ENCODE results near the gene RPS14.
"Not testable (repeated sequence)": the region's sequence is repeated elsewhere in the genome, so short reads cannot be mapped to it uniquely, and the experiment has no call there.

The RPS14 gene

DNA sequence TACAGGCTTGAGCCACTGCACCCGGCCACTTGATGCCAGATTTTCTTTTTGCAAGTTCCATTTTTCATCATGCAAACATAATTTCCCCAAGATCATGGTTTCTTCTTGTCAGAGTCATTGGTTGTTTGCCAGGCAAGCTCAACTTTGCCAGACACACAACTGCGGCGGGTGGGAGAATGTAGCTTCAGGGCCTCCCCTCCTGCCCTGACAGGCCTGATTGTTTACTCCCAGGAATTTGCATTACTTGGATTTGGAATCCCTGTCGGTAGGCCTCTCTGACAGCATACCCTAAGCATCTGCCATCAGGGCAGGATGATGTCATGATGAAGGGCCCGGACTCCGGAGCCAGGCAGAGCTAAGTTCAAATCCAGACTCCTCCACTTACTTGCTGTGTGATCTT is 15.1 kb downstream of the RPS14 start:
- TF ChIP-seq, protein P1, sequence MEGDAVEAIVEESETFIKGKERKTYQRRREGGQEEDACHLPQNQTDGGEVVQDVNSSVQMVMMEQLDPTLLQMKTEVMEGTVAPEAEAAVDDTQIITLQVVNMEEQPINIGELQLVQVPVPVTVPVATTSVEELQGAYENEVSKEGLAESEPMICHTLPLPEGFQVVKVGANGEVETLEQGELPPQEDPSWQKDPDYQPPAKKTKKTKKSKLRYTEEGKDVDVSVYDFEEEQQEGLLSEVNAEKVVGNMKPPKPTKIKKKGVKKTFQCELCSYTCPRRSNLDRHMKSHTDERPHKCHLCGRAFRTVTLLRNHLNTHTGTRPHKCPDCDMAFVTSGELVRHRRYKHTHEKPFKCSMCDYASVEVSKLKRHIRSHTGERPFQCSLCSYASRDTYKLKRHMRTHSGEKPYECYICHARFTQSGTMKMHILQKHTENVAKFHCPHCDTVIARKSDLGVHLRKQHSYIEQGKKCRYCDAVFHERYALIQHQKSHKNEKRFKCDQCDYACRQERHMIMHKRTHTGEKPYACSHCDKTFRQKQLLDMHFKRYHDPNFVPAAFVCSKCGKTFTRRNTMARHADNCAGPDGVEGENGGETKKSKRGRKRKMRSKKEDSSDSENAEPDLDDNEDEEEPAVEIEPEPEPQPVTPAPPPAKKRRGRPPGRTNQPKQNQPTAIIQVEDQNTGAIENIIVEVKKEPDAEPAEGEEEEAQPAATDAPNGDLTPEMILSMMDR (IDR thresholded peaks at IDR 0.05; ENCODE audit: control extremely low read depth, extremely low read depth, low read depth, missing control alignments) = no peak
- no peak for DNase-seq (ENCODE audit: extremely low spot score)
- ChIA-PET POLR2A (interaction anchor here (2.2 kb wide), 1 partner anchor 23 kb away, joined by 5 read pairs; no protein-coding TSS in a partner anchor), CTCF (interaction anchor here (1.6 to 16.0 kb wide), 4 partner anchors 15 to 33 kb away, joined by 4 to 222 read pairs (median 13); partner anchors contain the start of gene RPS14)

DNA sequence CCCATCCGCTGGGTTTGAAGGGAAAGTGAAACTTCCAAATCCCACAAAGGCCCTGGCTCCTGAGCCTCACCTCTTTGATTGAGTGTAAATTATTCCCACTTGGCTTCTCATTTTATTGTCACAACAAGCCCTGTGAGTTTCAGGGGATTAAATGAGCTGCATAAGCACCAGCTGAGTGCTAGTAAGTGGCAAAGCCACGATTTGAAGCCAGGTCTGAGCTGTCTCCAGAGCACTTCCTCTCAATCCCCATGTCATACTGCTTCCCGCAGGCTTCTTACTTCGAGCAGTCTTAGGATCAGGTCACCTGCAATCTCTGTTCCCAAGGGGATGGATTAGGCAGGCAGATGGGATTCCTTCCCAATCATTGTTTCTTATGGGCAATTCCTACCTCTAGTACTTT is 18.0 kb downstream of the RPS14 start:
- TF ChIP-seq, protein P1 (IDR thresholded peaks at IDR 0.05; ENCODE audit: control extremely low read depth, extremely low read depth, low read depth, missing control alignments) = no peak
- POLR2A ChIA-PET = no interaction called here
- CTCF ChIA-PET = interaction anchor here (1.0 to 16.0 kb wide), 4 partner anchors 13 to 31 kb away, joined by 3 to 222 read pairs (median 6); partner anchors contain the start of gene CD74
- no peak for DNase-seq (ENCODE audit: extremely low spot score)

DNA sequence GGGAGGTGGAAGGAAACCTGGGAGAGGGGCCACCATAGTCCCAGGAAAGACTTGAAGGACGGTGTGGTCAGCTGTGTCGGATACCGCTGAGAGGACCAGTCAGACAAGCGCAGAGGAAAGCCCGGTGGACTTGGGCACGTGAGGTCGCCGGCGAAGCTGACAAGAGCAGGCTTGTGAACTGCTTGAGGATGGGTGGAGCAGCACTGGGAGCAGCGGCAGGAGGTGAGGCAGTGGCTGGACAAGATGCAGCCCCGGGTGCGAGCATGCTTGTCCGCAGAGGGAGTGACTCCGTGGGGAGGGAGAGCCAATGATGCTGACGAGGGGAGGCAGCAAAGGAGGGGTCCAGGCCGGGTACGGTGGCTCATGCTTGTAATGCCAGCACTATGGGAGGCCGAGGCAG is 18.5 kb downstream of the RPS14 start:
- CTCF ChIA-PET = interaction anchor here (1.0 to 16.0 kb wide), 4 partner anchors 14 to 30 kb away, joined by 3 to 222 read pairs (median 6); partner anchors contain the start of gene CD74
- DNase-seq (ENCODE audit: extremely low spot score) = no peak
- POLR2A ChIA-PET = no interaction called here
- TF ChIP-seq, protein P1 (IDR thresholded peaks at IDR 0.05; ENCODE audit: control extremely low read depth, extremely low read depth, low read depth, missing control alignments) = no peak

DNA sequence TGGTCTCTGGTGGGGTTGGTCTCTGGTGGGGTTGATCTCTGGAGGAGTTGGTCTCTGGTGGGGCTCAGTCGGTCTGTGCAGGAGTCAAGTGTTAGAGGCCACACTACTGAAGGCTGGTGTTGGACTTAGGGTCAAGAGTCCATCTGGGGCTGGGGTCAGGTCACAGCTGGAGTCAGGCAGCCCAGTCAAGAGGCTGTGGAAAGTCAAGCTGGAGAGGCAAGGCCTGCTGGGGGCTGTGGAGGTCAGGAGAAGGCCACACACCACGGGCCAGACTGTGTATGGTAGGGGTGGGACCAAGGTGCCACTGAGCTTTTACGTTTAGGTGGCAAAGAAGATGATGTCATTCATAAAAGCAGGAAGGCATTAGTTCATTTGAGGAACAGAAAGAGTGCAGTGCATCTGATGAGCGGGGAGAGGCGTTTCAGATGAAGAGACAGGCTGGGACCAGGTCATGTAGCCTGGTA is 20.1 kb downstream of the RPS14 start:
- POLR2A ChIA-PET = interaction anchor here (1.5 to 1.7 kb wide), 2 partner anchors 19 to 23 kb away, joined by 4 to 9 read pairs; no protein-coding TSS in a partner anchor
- DNase-seq (ENCODE audit: extremely low spot score) = peak; percentile 75
- CTCF ChIA-PET = interaction anchor here (1.4 to 16.0 kb wide), 3 partner anchors 9 to 28 kb away, joined by 3 to 222 read pairs (median 4); no protein-coding TSS in a partner anchor
- TF ChIP-seq, protein P1 (IDR thresholded peaks at IDR 0.05; ENCODE audit: control extremely low read depth, extremely low read depth, low read depth, missing control alignments) = no peak

DNA sequence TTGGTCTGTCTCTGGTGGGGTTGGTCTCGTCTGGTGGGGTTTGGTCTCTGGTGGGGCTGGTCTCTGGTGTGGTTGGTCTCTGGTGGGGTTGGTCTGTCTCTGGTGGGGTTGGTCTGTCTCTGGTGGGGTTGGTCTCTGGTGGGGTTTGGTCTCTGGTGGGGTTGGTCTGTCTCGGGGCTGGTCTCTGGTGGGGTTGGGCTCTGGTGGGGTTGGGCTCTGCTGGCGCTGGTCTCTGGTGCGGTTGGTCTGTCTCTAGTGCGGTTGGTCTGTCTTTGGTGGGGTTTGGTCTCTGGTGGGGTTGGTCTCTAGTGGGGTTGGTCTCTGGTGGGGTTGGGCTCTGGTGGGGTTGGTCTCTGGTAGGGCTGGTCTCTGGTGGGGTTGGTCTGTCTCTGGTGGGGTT is 20.6 kb downstream of the RPS14 start:
- CTCF ChIA-PET = interaction anchor here (1.0 to 16.0 kb wide), 4 partner anchors 10 to 28 kb away, joined by 4 to 222 read pairs (median 5); partner anchors contain the start of gene CD74
- POLR2A ChIA-PET = interaction anchor here (1.5 to 1.7 kb wide), 2 partner anchors 18 to 22 kb away, joined by 4 to 9 read pairs; no protein-coding TSS in a partner anchor
- no peak for DNase-seq (ENCODE audit: extremely low spot score)
- TF ChIP-seq, protein P1 (IDR thresholded peaks at IDR 0.05; ENCODE audit: control extremely low read depth, extremely low read depth, low read depth, missing control alignments) = no peak

DNA sequence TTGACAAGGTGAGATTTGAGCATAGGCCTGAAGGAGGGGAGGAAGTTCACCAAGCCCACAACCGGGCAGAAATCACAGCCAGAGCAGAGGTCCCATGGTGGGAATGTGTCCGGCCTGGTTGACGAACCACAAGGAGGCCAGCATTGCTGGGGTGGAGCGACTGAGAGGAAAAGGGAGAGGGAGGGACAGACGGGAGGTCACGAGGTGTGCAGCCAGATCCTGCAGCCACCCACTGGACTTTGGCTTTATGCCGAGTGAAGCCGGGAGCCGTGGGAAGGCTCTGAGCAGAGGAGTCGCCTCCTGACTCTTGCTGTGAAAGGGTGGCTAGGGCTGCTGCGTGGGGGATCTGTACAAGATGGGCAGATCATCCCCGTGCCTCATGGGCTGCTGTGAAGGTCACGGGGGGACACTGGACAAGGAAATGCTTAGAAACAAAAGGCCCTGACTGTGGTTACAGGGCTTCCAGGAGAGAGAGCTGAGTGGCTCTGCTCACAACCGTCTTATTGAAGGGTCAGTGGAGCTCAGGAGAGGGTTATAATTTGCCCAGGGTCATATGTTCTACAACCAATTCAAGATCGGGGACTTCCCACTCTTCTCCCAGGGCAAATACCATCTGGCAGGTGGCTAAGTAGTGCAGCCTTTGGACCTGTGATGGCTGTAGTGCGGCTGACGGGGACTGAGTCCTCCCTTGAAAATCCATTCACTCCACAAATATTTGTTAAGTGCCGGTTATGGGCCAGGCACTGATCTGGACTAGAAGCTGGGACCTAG is 21.2 kb downstream of the RPS14 start:
- TF ChIP-seq, protein P1 (IDR thresholded peaks at IDR 0.05; ENCODE audit: control extremely low read depth, extremely low read depth, low read depth, missing control alignments) = no peak
- ChIA-PET CTCF (interaction anchor here (1.0 to 16.0 kb wide), 5 partner anchors 8 to 27 kb away, joined by 4 to 222 read pairs (median 6); partner anchors contain the start of gene CD74), POLR2A (interaction anchor here (1.3 to 1.7 kb wide), 3 partner anchors 17 to 22 kb away, joined by 3 to 9 read pairs (median 4); no protein-coding TSS in a partner anchor)
- no peak for DNase-seq (ENCODE audit: extremely low spot score)

DNA sequence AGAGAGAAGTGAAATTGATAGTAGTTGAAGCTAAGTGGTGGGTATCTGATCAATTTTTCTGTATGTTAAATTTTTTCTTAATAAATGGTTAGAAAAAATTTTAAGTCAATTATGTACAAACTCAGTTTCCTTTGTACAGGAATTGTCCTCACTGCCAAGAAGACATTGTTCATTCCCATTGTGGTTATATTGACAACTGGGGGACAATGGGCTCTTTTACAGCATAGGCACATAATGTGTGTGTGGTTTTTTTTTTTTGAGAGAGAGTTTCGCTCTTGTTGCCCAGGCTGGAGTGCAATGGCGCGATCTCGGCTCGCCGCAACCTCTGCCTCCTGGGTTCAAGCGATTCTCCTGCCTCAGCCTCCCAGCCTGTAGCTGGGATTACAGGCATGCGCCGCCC is 23.4 kb downstream of the RPS14 start:
- ChIA-PET CTCF (interaction anchor here (1.3 to 1.5 kb wide), 2 partner anchors 11 to 28 kb away, joined by 4 read pairs; no protein-coding TSS in a partner anchor), POLR2A (interaction anchor here (1.6 kb wide), 1 partner anchor 14 kb away, joined by 6 read pairs; the partner anchor contains the start of gene CD74)
- not testable (repeated sequence) for DNase-seq (ENCODE audit: extremely low spot score)
